ENCODE results near the gene DAAM2.

- TF ChIP-seq CTCF (IDR thresholded peaks at IDR 0.05) (no peak), POLR2A (IDR thresholded peaks at IDR 0.05) (no peak), POLR2AphosphoS5 (IDR thresholded peaks at IDR 0.05) (no peak)
Observed at GRCh38 chr6:39778581-39779255, 13.5 kb upstream of the DAAM2 start.

Data from prostate gland (tissue), 2 donors.